HG02884 (cell line): ENCODE data around the gene AADACL3.

Experiments
- ATAC-seq: cut with Tn5 transposase; IDR thresholded peaks from one replicate; pipeline ENCODE4 v1.9.1; 2021; ENCODE audit warnings: mild to moderate bottlenecking, moderate library complexity; ENCODE audit not compliant: unreplicated experiment

The AADACL3 gene

GRCh38 chr1:12764016-12764415 lies 48.1 kb downstream of the AADACL3 start:
- no peak for ATAC-seq

- no peak for ATAC-seq
Observed at GRCh38 chr1:12769031-12769430, 53.1 kb downstream of the AADACL3 start.

GRCh38 chr1:12769976-12770505 lies 54.1 kb downstream of the AADACL3 start:
- no peak for ATAC-seq

GRCh38 chr1:12770620-12771019 lies 54.7 kb downstream of the AADACL3 start:
- no peak for ATAC-seq

DNA sequence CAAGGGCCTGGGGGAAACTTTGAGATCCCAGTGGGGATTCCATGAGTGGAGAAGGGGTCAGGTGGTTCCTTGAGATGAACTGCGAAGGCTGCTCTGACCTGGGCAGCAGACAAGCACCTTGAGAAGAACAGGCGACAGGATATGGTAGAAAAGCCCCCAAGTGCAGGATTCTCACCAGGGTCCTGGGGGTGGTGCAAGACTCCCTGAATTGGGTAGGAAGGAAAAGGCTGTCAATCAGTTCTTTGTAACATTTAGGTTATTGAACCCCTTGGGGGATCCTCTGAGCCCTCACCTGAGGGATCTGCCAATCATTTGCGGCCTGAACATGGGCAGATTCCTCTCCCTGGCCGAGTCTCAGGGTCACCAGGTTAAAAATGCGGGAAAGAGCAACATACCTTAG lies 55.3 kb downstream of the AADACL3 start:
- ATAC-seq, result no peak

DNA sequence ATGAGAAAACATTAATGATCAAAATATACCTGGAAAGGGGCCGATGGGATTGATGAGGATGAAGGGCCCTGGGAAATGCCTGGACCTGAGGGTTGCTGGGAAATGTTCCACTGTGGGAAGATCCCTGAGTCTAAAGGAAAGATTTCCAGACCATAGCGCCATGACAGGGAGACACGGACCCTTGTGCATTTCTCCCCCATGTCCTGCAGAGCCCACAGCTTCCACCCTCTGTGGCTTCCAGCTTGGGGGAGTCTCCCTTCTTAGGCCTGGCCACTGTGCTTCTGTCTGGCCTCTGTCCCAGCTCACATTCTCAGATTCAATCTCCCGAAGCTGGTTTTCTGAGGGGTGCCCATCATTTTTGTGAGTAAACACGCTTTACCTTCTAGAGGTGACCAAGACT lies 56.6 kb downstream of the AADACL3 start:
- ATAC-seq, result no peak

DNA sequence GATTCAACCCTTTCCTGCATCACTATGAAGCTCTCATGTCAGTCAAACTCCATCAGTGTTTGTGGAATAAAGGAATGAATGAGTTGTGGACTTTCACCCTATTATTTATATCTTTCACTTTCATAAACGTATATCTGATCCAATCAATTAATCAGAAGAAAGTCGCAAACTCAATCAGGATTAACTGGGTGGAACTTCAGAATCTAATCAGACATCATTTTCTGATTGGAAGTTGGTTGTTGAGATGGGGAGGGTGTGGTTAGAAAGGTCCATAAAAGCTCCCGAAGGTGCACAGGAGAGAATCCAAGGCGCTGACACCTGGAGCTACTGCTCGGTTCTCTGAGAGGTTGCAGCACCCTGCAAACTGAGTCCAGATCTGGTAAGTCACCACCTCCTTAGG lies 57.5 kb downstream of the AADACL3 start, which contains the start of gene PRAMEF12:
Gene PRAMEF12, plus strand, starts transcription at position 301 of the 400 bp plus-strand sequence. CDS start 1,130 bp downstream, outside the sequence.
- no peak for ATAC-seq

DNA sequence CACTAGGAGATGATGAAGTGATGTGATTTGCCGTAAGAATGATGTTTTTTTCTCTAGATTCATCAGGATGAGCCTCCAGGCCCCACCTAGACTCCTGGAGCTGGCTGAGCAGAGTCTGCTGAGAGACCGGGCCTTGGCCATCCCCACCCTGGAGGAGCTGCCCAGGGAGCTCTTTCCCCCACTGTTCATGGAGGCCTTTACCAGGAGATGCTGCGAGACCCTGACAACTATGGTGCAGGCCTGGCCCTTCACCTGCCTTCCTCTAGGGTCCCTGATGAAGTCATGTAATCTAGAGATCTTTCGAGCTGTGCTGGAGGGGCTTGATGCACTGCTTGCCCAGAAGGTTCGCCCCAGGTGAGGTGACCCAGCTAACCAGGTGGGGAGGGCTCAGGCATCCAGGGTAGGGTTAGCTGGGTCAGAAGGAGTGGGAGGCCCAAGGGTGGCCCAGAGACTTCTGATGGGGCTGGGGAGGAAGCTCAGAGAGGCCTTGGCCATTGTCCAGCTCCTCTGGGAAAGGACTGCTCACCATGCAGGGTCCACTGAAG lies 59.0 kb downstream of the AADACL3 start:
- no peak for ATAC-seq

DNA sequence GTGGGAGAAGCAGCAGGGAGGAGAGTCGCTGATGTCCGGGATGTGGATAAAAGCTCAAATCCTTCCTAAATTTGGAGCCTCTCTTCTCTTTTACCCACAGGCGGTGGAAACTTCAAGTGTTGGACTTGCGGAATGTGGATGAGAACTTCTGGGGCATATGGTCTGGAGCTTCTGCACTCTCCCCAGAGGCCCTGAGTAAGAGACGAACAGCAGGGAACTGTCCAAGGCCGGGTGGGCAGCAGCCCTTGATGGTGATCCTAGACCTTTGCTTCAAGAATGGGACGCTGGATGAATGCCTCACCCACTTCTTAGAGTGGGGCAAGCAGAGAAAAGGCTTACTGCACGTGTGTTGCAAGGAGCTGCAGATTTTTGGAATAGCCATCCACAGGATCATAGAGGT lies 59.5 kb downstream of the AADACL3 start:
- ATAC-seq, result no peak

GRCh38 chr1:12776801-12777557 lies 61.1 kb downstream of the AADACL3 start:
- ATAC-seq, result no peak
